Mesenchymal stem cell (in vitro differentiated cells and primary cell): ENCODE data around the gene CCDC92.

Source experiments
- DNase-seq: peaks from one replicate; pipeline ENCODE4 v3.0.0-alpha.2; 2013
- H2AFZ ChIP-seq: one replicate; pipeline ENCODE4 v1.6.1; 2013; ENCODE audit warnings: low read depth, mild to moderate bottlenecking, control low read depth, inconsistent platforms, low read length, moderate library complexity
- H2AK5ac ChIP-seq: 2 replicates; pipeline ENCODE4 v1.6.1; 2013; ENCODE audit warnings: low read length, moderate library complexity, mild to moderate bottlenecking, inconsistent platforms; ENCODE audit not compliant: severe bottlenecking
- H2BK120ac ChIP-seq: one replicate; pipeline ENCODE4 v1.6.1; 2013; ENCODE audit warnings: low read depth, mild to moderate bottlenecking, inconsistent platforms, low read length, moderate library complexity
- H2BK12ac ChIP-seq, 2 experiments: one replicate each; pipeline ENCODE4 v1.6.1; 2013; ENCODE audit warnings: inconsistent platforms in 2 of 2, low read length in 2 of 2, mild to moderate bottlenecking in 2 of 2, moderate library complexity in 2 of 2, control low read depth in 1 of 2
- H2BK15ac ChIP-seq: one replicate; pipeline ENCODE4 v1.6.1; 2013; ENCODE audit warnings: mild to moderate bottlenecking, low read depth, inconsistent platforms; ENCODE audit not compliant: poor library complexity, severe bottlenecking
- H2BK5ac ChIP-seq: 2 replicates; pipeline ENCODE4 v1.6.1; 2013; ENCODE audit warnings: low read depth, mild to moderate bottlenecking, low read length, control low read depth, inconsistent platforms; ENCODE audit not compliant: poor library complexity, severe bottlenecking
- H3K14ac ChIP-seq, 2 experiments: one replicate each; pipeline ENCODE4 v1.6.1; 2013; ENCODE audit warnings: inconsistent platforms in 2 of 2, low read length in 2 of 2, control low read depth in 1 of 2, mild to moderate bottlenecking in 1 of 2, moderate library complexity in 1 of 2
- H3K18ac ChIP-seq, 2 experiments: one replicate each; pipeline ENCODE4 v1.6.1; 2013; ENCODE audit warnings: inconsistent platforms in 2 of 2, low read length in 2 of 2, control low read depth in 1 of 2, low read depth in 1 of 2, mild to moderate bottlenecking in 1 of 2
- H3K23ac ChIP-seq, 2 experiments: one replicate each; pipeline ENCODE4 v1.6.1; 2013; ENCODE audit warnings: inconsistent platforms in 2 of 2, low read length in 2 of 2, mild to moderate bottlenecking in 2 of 2, moderate library complexity in 2 of 2, control low read depth in 1 of 2
- H3K27ac ChIP-seq: 2 replicates; pipeline ENCODE4 v1.5.1; 2013; ENCODE audit warnings: mild to moderate bottlenecking, moderate library complexity, low read length, control low read depth, inconsistent platforms; ENCODE audit not compliant: poor library complexity, severe bottlenecking
- H3K27me3 ChIP-seq, 2 experiments: 2 replicates each; pipeline versions ENCODE4 v1.6.1 to v1.7.0; 2013; ENCODE audit warnings: low read length in 2 of 2, mild to moderate bottlenecking in 2 of 2, moderate library complexity in 2 of 2, control low read depth in 1 of 2, inconsistent platforms in 1 of 2; ENCODE audit not compliant: control insufficient read depth in 1 of 2, insufficient read depth in 1 of 2
- H3K36me3 ChIP-seq, 2 experiments: 2 replicates each; pipeline versions ENCODE4 v1.6.1 to v1.7.0; 2013; ENCODE audit warnings: low read length in 2 of 2, control low read depth in 1 of 2, inconsistent platforms in 1 of 2, low read depth in 1 of 2, mild to moderate bottlenecking in 1 of 2; ENCODE audit not compliant: insufficient read depth in 2 of 2, control insufficient read depth in 1 of 2
- H3K4ac ChIP-seq, 2 experiments: one replicate each; pipeline ENCODE4 v1.6.1; 2013; ENCODE audit warnings: inconsistent platforms in 2 of 2, low read length in 2 of 2, mild to moderate bottlenecking in 2 of 2, moderate library complexity in 2 of 2, control low read depth in 1 of 2, low read depth in 1 of 2
- H3K4me1 ChIP-seq: 2 replicates; pipeline ENCODE4 v1.6.1; 2013; ENCODE audit warnings: low read depth, low read length, control low read depth; ENCODE audit not compliant: control insufficient read depth, insufficient read depth
- H3K4me2 ChIP-seq: 2 replicates; pipeline ENCODE4 v1.6.1; 2013; ENCODE audit warnings: low read length, mild to moderate bottlenecking, inconsistent platforms; ENCODE audit not compliant: poor library complexity, severe bottlenecking
- H3K4me3 ChIP-seq, 2 experiments: 2 replicates each; pipeline versions ENCODE4 v1.5.1 to v1.7.0; 2013; ENCODE audit warnings: low read length in 2 of 2, mild to moderate bottlenecking in 2 of 2, control low read depth in 1 of 2, low read depth in 1 of 2; ENCODE audit not compliant: insufficient read depth in 1 of 2
- H3K79me1 ChIP-seq: replicated peaks from 2 replicates; pipeline ENCODE4 v1.6.1; 2013; ENCODE audit warnings: mild to moderate bottlenecking, control low read depth, low read length, inconsistent platforms; ENCODE audit not compliant: poor library complexity, severe bottlenecking
- H3K9ac ChIP-seq: 2 replicates; pipeline ENCODE4 v1.7.0; 2013; ENCODE audit warnings: mild to moderate bottlenecking, low read length, moderate library complexity
- H3K9me3 ChIP-seq: 2 replicates; pipeline ENCODE4 v1.7.0; 2013; ENCODE audit warnings: mild to moderate bottlenecking, low read length; ENCODE audit not compliant: control insufficient read depth
- H4K8ac ChIP-seq: one replicate; pipeline ENCODE4 v1.6.1; 2013; ENCODE audit warnings: inconsistent platforms, mild to moderate bottlenecking, low read length, moderate library complexity
- H4K91ac ChIP-seq: one replicate; pipeline ENCODE4 v1.6.1; 2013; ENCODE audit warnings: mild to moderate bottlenecking, low read length, inconsistent platforms
- WGBS: methylation state at CpG from one replicate; pipeline ENCODE4 v1.1.7; 2013; ENCODE audit warnings: mixed read lengths; 5-methylcytosine and 5-hydroxymethylcytosine counted together

The CCDC92 gene

DNA sequence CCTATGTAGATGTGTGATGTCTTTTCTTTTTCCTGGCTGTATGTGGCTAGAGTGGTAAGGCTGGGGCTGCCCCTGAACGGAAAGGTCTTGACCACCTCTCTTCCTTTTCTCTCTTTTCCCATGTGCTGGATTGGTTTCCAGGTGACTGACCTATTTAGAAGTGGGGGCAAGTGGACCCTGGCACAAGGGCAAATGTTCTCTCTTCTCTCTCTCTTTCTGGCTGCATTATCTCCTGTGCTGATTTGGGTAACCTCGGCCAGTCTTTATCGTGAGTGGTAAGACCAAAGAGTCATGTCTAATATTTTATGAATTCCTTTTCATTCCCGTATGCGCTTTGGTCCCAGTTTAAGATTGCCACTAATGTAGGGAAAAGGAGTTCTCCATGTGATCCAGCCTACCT, 16.5 kb upstream of the CCDC92 start:
- no peak overlapping the region for H3K18ac ChIP-seq
- no peaks in the 10 kb centered on the region for H3K4me1 ChIP-seq
- H3K14ac ChIP-seq: no peak overlapping the region
- no peak overlapping the region for H4K8ac ChIP-seq
- H3K79me1 ChIP-seq: peaks cover 45% of the 10 kb centered on the region
- no peaks in the 10 kb centered on the region for H3K9me3 ChIP-seq
- H2AFZ ChIP-seq: no peak overlapping the region
- H2BK5ac ChIP-seq: no peak overlapping the region
- no peak overlapping the region for H3K4me2 ChIP-seq
- H4K91ac ChIP-seq: no peak overlapping the region
- no peak overlapping the region for H3K4ac ChIP-seq
- H3K36me3 ChIP-seq: peaks cover 19 to 58% of the 10 kb centered on the region in 2 experiments
- no peak overlapping the region for H2AK5ac ChIP-seq
- no peak overlapping the region for H3K27ac ChIP-seq
- no peak for DNase-seq
- H3K4me3 ChIP-seq: no peak overlapping the region
- over 99% methylated on average over 4 of the region's 5 CpGs for WGBS
- H2BK12ac ChIP-seq: peak overlapping the region; percentile 21 to 49
- no peak overlapping the region for H3K23ac ChIP-seq
- peak overlapping the region; percentile 39 for H2BK120ac ChIP-seq
- H2BK15ac ChIP-seq: no peak overlapping the region
- no peak overlapping the region for H3K9ac ChIP-seq
- H3K27me3 ChIP-seq: no peaks in the 10 kb centered on the region

DNA sequence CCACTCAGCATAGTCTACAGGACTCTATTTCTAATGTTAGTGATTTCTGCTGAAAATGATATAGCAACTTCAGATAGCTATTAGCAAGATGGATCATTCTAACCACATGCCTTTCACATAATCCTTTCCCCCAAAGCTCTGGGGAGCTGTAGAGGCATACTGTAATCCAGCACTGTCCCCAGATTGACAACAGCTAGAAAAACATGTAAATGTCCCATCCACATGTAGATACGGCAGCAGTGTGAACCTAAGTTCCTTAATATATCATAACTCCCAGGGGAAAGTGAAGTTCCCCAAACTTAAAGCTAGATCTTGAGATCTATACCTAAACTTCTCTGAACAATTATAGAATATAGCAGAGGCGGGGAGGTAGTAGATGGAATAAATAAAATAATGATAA, 14.4 kb upstream of the CCDC92 start:
- Histone ChIP-seq H3K23ac (no peak overlapping the region), H3K4ac (no peak overlapping the region), H3K36me3 (peaks cover 10 to 54% of the 10 kb centered on the region in 2 experiments), H3K27ac (no peak overlapping the region), H3K4me1 (no peaks in the 10 kb centered on the region), H3K14ac (no peak overlapping the region), H3K18ac (no peak overlapping the region), H2BK15ac (no peak overlapping the region), H3K79me1 (peaks cover 44% of the 10 kb centered on the region), H4K91ac (no peak overlapping the region), H3K4me3 (no peak overlapping the region), H2BK120ac (no peak overlapping the region), H3K9me3 (no peaks in the 10 kb centered on the region), H3K9ac (peak overlapping the region; percentile 42), H4K8ac (no peak overlapping the region), H2BK5ac (no peak overlapping the region), H3K27me3 (no peaks in the 10 kb centered on the region), H2AK5ac (no peak overlapping the region), H2AFZ (no peak overlapping the region), H3K4me2 (no peak overlapping the region), H2BK12ac (peak overlapping the region in 1 of 2 experiments; percentile 21)
- WGBS: 100% methylated on average over 1 of the region's 2 CpGs
- no peak for DNase-seq

DNA sequence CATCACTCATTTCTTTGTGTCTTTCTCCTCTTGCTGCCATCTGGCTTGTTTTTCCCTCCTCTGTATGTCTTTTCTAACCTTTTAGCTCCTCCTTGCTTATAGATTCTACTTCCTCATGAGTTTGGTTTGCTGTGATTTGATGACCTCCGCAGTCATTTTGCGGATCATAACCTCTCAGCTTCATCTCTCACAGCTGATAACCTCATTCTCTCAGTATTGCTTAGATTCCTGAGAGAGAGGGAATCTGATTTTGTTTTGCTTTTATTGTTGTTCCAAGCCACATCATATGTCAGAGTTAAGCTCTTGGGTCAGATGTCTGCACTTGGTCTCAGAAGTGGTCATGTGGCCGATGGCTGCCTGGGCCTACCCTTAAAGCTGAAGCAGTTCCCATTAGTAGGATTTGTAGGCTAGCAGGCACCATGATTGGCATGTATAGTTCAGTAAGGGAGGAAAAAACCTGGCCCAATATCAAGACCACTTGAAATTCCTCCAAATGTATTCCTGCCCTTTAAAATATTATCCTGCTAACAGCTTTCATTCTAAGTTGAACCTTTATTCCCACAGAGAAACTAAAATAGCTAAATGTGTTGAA, 13.8 kb upstream of the CCDC92 start:
- Histone ChIP-seq H3K27me3 (no peaks in the 10 kb centered on the region), H3K27ac (no peak overlapping the region), H2AFZ (no peak overlapping the region), H4K8ac (no peak overlapping the region), H2BK15ac (no peak overlapping the region), H3K9ac (peak overlapping the region; percentile 42), H3K4me3 (no peak overlapping the region), H2BK5ac (no peak overlapping the region), H3K14ac (no peak overlapping the region), H3K4me2 (no peak overlapping the region), H2BK12ac (peak overlapping the region; percentile 48 to 73), H2BK120ac (peak overlapping the region; percentile 39), H3K18ac (peak overlapping the region; percentile 47 to 75), H3K23ac (no peak overlapping the region), H3K36me3 (peaks cover 9 to 57% of the 10 kb centered on the region in 2 experiments), H3K4ac (peak overlapping the region in 1 of 2 experiments; percentile 26), H4K91ac (no peak overlapping the region), H3K4me1 (no peaks in the 10 kb centered on the region), H2AK5ac (no peak overlapping the region), H3K9me3 (no peaks in the 10 kb centered on the region), H3K79me1 (peaks cover 41% of the 10 kb centered on the region)
- DNase-seq: no peak
- 68% methylated on average over 2 of the region's 3 CpGs for WGBS

DNA sequence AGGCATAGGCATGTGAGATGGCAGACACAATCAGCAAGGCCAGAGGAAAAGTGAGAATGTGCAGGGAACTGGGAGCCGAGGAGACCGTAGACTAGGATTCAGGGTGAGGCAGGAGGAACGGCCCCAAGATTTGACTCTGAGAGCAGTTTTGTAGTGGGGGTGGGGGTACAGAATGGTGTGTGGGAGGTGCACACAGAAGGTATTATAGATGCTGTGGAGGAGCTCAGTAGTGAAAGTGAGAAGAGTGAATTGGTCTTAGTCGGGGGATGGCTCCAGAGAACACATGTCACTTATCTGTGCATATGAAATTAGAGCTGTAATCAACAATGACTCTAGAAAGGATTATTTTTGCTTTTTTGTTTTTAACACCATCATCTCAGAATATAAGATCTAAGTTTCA, 12.3 kb upstream of the CCDC92 start:
- H2AK5ac ChIP-seq: no peak overlapping the region
- no peaks in the 10 kb centered on the region for H3K27me3 ChIP-seq
- no peak overlapping the region for H4K91ac ChIP-seq
- H3K18ac ChIP-seq: no peak overlapping the region
- no peak overlapping the region for H2BK12ac ChIP-seq
- H3K14ac ChIP-seq: no peak overlapping the region
- no peak overlapping the region for H4K8ac ChIP-seq
- 95% methylated on average over 3 of the region's 4 CpGs for WGBS
- H3K27ac ChIP-seq: no peak overlapping the region
- H2BK5ac ChIP-seq: no peak overlapping the region
- H2AFZ ChIP-seq: no peak overlapping the region
- H3K4ac ChIP-seq: no peak overlapping the region
- H2BK15ac ChIP-seq: no peak overlapping the region
- H2BK120ac ChIP-seq: no peak overlapping the region
- H3K9ac ChIP-seq: no peak overlapping the region
- no peak overlapping the region for H3K4me2 ChIP-seq
- peaks cover 9 to 59% of the 10 kb centered on the region in 2 experiments for H3K36me3 ChIP-seq
- no peak for DNase-seq
- H3K9me3 ChIP-seq: no peaks in the 10 kb centered on the region
- H3K4me3 ChIP-seq: no peak overlapping the region
- H3K79me1 ChIP-seq: peaks cover 40% of the 10 kb centered on the region
- no peak overlapping the region for H3K23ac ChIP-seq
- H3K4me1 ChIP-seq: no peaks in the 10 kb centered on the region
